GM19238 (cell line): Measurements from ENCODE around the gene SPEF2.
"Not testable (repeated sequence)": the region's sequence is repeated elsewhere in the genome, so short reads cannot be mapped to it uniquely, and the experiment has no call there.

Experiments
- DNase-seq: peaks from one replicate; pipeline ENCODE4 v3.0.0; 2011; ENCODE audit warnings: low spot score; ENCODE audit not compliant: insufficient read length

The SPEF2 gene

GRCh38 chr5:35852084-35852734 lies 234.5 kb downstream of the SPEF2 start:
- DNase-seq, result no peak

- no peak for DNase-seq
These were observed 235.1 kb downstream of the SPEF2 start for GRCh38 chr5:35852773-35853172.

- no peak for DNase-seq
These were observed 236.0 kb downstream of the SPEF2 start for GRCh38 chr5:35853631-35854030.

- no peak for DNase-seq
These were observed 236.6 kb downstream of the SPEF2 start for GRCh38 chr5:35854248-35854647.

GRCh38 chr5:35855187-35855586 lies 237.5 kb downstream of the SPEF2 start:
- DNase-seq, result no peak

GRCh38 chr5:35856186-35856764 lies 238.6 kb downstream of the SPEF2 start:
- DNase-seq, result not testable (repeated sequence)

- no peak for DNase-seq
These were observed 239.2 kb downstream of the SPEF2 start, which contains the start of gene IL7R for GRCh38 chr5:35856765-35857351. Gene IL7R (plus strand): TSS chr5:35856891. CDS start chr5:35856978, 87 bp downstream.

- no peak for DNase-seq
These were observed 240.0 kb downstream of the SPEF2 start for GRCh38 chr5:35857606-35858205.

- no peak for DNase-seq
These were observed 241.5 kb downstream of the SPEF2 start for GRCh38 chr5:35859101-35859661.

- DNase-seq, result no peak
These were observed 243.0 kb downstream of the SPEF2 start for GRCh38 chr5:35860686-35861085.

- DNase-seq, result no peak
These were observed 244.1 kb downstream of the SPEF2 start for GRCh38 chr5:35861718-35862117.

GRCh38 chr5:35862126-35862525 lies 244.5 kb downstream of the SPEF2 start:
- DNase-seq, result no peak

GRCh38 chr5:35863159-35863558 lies 245.5 kb downstream of the SPEF2 start:
- DNase-seq, result no peak
